ENCODE measurements around the gene PRKCG. TPM values are rescaled to one million over a fixed set of nuclear protein-coding genes. Genes with fewer than 3 reads are reported as not detected.
"Not testable (repeated sequence)": the region's sequence is repeated elsewhere in the genome, so short reads cannot be mapped to it uniquely, and the experiment has no call there.

Gene PRKCG
- total RNA-seq, result not detected
- long read RNA-seq, result 0 reads

DNA sequence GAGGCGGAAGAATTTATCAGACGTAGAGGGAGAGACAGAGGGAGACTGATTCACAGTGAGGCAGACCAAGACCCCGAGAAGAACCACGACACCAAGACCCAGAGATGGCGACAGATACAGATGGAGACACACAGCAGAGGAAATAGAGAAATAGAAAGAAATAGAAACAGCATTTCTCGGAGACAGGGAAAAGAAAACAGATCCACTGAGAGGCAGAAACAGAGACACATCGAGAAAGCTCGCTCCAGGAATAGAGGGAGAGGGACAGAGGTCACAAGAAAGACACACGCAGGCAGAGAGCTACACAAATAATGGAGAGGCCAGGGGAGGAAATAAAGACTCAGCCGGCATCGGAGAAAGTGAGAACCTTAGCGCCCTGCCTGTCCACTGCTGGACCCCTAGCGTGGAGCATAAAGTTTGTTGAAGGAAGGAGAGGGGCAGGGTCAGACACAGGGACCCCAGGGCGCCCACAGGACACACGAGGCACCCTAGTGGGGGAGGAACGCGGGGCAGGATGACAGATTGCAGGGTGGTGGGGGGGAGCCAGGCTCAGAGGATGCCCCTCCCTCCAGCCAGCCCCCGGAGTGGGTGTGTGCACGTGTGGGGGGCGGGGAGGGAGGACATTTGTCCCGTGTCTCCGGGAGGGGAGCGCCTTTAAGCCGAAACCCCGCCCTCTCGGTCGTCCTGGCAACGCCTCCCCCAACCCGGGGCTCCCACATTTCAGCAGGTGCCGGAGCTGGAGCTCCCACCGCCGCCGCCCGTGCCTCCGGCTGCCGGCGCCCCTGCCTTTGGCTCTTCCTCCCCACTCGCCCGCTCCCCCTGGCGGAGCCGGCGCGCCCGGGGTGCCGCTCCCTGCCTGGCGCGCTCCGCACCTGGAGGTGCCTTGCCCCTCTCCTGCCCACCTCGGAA, at the start of gene PRKCG:
Gene PRKCG (plus strand): TSS at position 716 of the 909 bp plus-strand sequence. CDS start 298 bp downstream, outside the sequence.
- Histone ChIP-seq H3K9me3 (no peaks in the 10 kb centered on the region), H3K36me3 (no peaks in the 10 kb centered on the region), H3K27me3 (peaks cover 42% of the 10 kb centered on the region), H3K4me1 (peaks cover 17% of the 10 kb centered on the region), H3K4me3 (peak within 1 kb of the TSS; percentile 37), H3K27ac (no peak within 1 kb of the TSS)
- intact Hi-C loops (cut with DNase I), result no loop called here
- TF ChIP-seq, protein P1, sequence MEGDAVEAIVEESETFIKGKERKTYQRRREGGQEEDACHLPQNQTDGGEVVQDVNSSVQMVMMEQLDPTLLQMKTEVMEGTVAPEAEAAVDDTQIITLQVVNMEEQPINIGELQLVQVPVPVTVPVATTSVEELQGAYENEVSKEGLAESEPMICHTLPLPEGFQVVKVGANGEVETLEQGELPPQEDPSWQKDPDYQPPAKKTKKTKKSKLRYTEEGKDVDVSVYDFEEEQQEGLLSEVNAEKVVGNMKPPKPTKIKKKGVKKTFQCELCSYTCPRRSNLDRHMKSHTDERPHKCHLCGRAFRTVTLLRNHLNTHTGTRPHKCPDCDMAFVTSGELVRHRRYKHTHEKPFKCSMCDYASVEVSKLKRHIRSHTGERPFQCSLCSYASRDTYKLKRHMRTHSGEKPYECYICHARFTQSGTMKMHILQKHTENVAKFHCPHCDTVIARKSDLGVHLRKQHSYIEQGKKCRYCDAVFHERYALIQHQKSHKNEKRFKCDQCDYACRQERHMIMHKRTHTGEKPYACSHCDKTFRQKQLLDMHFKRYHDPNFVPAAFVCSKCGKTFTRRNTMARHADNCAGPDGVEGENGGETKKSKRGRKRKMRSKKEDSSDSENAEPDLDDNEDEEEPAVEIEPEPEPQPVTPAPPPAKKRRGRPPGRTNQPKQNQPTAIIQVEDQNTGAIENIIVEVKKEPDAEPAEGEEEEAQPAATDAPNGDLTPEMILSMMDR (IDR thresholded peaks at IDR 0.05), result peak; percentile 50
- DNase-seq (peak; percentile 74), ATAC-seq (peak; percentile 46)

DNA sequence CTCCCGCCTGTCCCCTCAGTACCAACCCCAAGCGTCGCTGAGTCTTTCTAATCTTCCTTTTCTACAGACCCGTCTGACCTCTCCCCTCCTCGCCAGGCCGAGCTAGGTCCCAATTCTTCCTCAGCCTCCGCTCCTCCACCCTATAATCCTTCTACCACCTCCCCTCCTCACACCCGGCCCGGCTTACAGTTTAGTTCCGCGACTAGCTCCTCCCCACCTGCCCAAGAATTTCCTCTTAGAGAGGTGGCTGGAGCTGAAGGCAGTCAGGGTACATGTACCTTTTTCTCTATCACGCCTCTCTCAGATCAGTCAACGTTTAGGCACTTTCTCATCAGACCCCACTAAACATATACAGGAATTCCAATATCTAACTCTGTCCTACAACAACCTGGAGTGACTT, 49.1 kb upstream of the PRKCG start:
- H3K36me3 ChIP-seq; ATAC-seq; H3K4me3 ChIP-seq; H3K27me3 ChIP-seq; H3K27ac ChIP-seq; DNase-seq; intact Hi-C loops (cut with DNase I); H3K4me1 ChIP-seq; H3K9me3 ChIP-seq: not testable (repeated sequence)

DNA sequence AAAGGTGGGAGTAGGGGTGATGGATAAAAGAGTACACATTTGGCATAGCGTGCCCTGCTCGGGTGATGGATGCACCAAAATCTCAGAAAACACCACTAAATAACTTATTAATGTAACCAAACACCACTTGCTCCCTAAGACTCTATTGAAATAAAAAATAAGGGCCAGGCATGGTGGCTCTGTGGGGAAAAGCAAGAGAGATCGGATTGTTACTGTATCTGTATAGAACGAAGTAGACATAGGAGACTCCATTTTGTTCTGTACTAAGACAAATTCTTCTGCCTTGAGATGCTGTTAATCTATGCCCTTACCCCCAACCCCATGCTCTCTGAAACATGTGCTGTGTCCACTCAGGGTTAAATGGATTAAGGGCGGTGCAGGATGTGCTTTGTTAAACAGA, 43.6 kb upstream of the PRKCG start:
- intact Hi-C loops (cut with DNase I); H3K27ac ChIP-seq; DNase-seq; H3K36me3 ChIP-seq; ATAC-seq; H3K4me3 ChIP-seq; H3K9me3 ChIP-seq; H3K27me3 ChIP-seq; H3K4me1 ChIP-seq: not testable (repeated sequence)

DNA sequence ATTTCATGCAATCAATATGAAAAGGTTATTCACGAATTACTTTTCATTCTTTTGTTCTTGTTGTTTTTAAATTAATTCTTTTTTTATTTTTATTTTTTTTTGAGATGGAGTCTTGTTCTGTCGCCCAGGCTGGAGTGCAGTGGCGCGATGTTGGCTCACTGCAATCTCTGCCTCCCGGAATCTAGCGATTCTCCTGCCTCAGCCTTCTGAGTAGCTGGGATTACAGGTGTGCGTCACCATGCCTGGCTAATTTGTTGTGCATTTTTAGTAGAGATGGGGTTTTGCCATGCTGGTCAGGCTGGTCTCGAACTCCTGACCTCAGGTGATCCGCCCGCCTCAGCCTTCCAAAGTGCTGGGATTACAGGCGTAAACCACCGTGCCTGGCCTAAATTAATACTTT, 41.8 kb upstream of the PRKCG start:
- ATAC-seq, H3K27ac ChIP-seq: not testable (repeated sequence)
- intact Hi-C loops (cut with DNase I), result loop anchor here (5.0 kb wide), 1 partner anchor 182 kb away; no protein-coding TSS in a partner anchor

DNA sequence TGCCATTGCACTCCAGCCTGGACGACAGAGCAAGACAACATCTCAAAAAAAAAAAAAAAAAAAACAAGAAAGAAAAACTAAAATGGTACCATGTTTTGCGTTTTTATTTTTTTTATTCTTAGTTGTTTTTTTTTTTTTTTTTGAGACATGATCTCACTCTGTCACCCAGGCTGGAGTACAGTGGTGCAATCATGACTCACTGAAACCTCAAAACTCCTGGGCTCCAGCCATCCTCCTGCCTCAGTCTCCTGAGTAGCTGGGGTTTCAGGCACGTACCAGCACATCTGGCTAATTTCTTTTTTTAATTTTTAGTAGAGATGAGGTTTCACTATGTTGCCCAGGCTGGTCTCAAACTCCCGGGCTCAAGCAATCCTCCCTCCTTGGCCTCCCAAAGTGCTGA, 41.1 kb upstream of the PRKCG start:
- not testable (repeated sequence) for H3K27me3 ChIP-seq, H3K27ac ChIP-seq, H3K4me3 ChIP-seq, H3K9me3 ChIP-seq, DNase-seq, H3K36me3 ChIP-seq, H3K4me1 ChIP-seq
- intact Hi-C loops (cut with DNase I), result loop anchor here (5.0 kb wide), 1 partner anchor 181 kb away; no protein-coding TSS in a partner anchor
- ATAC-seq, result peak; percentile 48

More for the DNA sequence above, 41.8 kb upstream of the PRKCG start:
- DNase-seq, H3K4me1 ChIP-seq, H3K27me3 ChIP-seq, H3K9me3 ChIP-seq, H3K36me3 ChIP-seq, H3K4me3 ChIP-seq: not testable (repeated sequence)

DNA sequence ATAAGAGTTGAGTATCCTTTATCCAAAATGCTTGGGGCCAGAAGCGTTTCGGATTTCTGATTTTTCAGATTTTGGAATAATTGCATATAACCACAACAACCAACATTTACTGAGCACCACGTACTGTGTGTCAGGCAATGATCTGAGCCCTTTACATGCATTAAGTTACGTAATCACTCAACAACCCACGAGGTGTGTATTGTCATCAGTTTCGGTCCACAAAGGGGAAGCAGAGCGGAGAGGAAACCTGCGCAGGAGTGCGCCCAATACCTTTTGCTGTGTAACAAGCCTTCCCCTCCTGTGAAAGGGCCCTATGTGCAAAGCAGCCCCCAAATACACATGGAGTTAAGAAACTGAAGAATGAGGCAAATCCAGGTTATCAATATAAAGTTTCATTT, 37.1 kb upstream of the PRKCG start:
- no peak overlapping the region for H3K27ac ChIP-seq
- DNase-seq (no peak), ATAC-seq (peak; percentile 69)
- peaks cover 13% of the 10 kb centered on the region for H3K4me1 ChIP-seq
- TF ChIP-seq, protein P1 (IDR thresholded peaks at IDR 0.05), result no peak
- no peak overlapping the region for H3K4me3 ChIP-seq
- H3K36me3 ChIP-seq, result no peaks in the 10 kb centered on the region
- H3K9me3 ChIP-seq, result no peaks in the 10 kb centered on the region
- intact Hi-C loops (cut with DNase I), result loop anchor here (5.0 kb wide), 1 partner anchor 177 kb away; no protein-coding TSS in a partner anchor
- no peaks in the 10 kb centered on the region for H3K27me3 ChIP-seq

DNA sequence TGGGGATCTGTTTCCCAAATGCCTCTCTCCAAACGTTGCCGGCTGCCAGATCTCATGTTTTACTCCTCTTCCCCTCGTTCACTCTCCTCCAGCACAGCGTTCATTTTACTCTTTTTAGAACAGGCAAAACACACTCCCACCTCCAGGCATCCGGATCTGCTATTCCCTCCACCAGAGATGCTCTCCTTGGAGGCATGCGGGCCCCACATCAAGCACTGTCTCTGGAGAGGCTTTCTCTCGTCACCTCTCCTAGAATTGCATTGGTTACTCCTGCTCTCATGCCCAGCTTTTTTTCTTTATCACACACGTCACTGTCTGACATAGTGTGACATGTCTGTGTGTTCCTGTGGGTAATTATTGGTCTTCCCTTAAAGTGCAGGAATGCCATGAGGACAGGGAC, 34.4 kb upstream of the PRKCG start:
- intact Hi-C loops (cut with DNase I), result no loop called here

More for the DNA sequence above, 34.4 kb upstream of the PRKCG start:
- no peak for ATAC-seq
- Histone ChIP-seq H3K4me1 (peaks cover 15% of the 10 kb centered on the region), H3K36me3 (no peaks in the 10 kb centered on the region), H3K27me3 (no peaks in the 10 kb centered on the region), H3K27ac (no peak overlapping the region), H3K9me3 (no peaks in the 10 kb centered on the region), H3K4me3 (no peak overlapping the region)
- DNase-seq, result no peak
- TF ChIP-seq, protein P1 (IDR thresholded peaks at IDR 0.05), result no peak

All from upper lobe of right lung (tissue), 1 donor.